DOHH2 (cell line): ENCODE measurements around the gene EMILIN3.

ENCODE experiments used
- H3F3A ChIP-seq: fragments of 200-600 bp; sonication (generic), shearing (Covaris generic); 2 replicates; pipeline ENCODE4 v1.6.0; 2016; ENCODE audit warnings: antibody characterized with exemption, mild to moderate bottlenecking; ENCODE audit not compliant: control insufficient read depth, insufficient read depth
- H3K27ac ChIP-seq: fragments of 200-600 bp; sonication (generic); 2 replicates; pipeline ENCODE4 v1.5.1; 2014; ENCODE audit warnings: low read depth, mild to moderate bottlenecking, low read length, moderate library complexity
- H3K27me3 ChIP-seq: fragments of 200-600 bp; sonication (generic); 2 replicates; pipeline ENCODE4 v1.6.1; 2014; ENCODE audit warnings: mild to moderate bottlenecking, low read length, mixed read lengths; ENCODE audit not compliant: control insufficient read depth
- H3K36me3 ChIP-seq: fragments of 200-600 bp; sonication (generic); 2 replicates; pipeline ENCODE4 v1.6.1; 2014; ENCODE audit warnings: mild to moderate bottlenecking, low read length, moderate library complexity, mixed read lengths; ENCODE audit not compliant: control insufficient read depth
- H3K4me1 ChIP-seq: fragments of 200-600 bp; sonication (generic); 2 replicates; pipeline ENCODE4 v1.6.1; 2014; ENCODE audit warnings: mild to moderate bottlenecking, low read length, mixed read lengths; ENCODE audit not compliant: control insufficient read depth
- H3K4me2 ChIP-seq: fragments of 200-600 bp; sonication (generic); 2 replicates; pipeline ENCODE4 v1.6.0; 2014; ENCODE audit warnings: mild to moderate bottlenecking, low read length, moderate library complexity
- H3K4me3 ChIP-seq: fragments of 200-600 bp; sonication (generic); 2 replicates; pipeline ENCODE4 v1.5.1; 2014; ENCODE audit warnings: mild to moderate bottlenecking, low read length, mixed read lengths
- H3K79me2 ChIP-seq: fragments of 200-600 bp; sonication (generic); 2 replicates; pipeline ENCODE4 v1.6.1; 2014; ENCODE audit warnings: mild to moderate bottlenecking, low read length, mixed read lengths; ENCODE audit not compliant: control insufficient read depth
- H3K9me2 ChIP-seq: fragments of 200-600 bp; sonication (generic); replicated peaks from 2 replicates; pipeline ENCODE4 v1.6.1; 2014; ENCODE audit warnings: mild to moderate bottlenecking, low read length, mixed read lengths; ENCODE audit not compliant: control insufficient read depth
- H3K9me3 ChIP-seq: fragments of 200-600 bp; sonication (generic); 2 replicates; pipeline ENCODE4 v1.6.1; 2014; ENCODE audit warnings: antibody characterized with exemption, low read length, mixed read lengths; ENCODE audit not compliant: control insufficient read depth, insufficient read depth
- H4K20me1 ChIP-seq: fragments of 200-600 bp; sonication (generic); 2 replicates; pipeline ENCODE4 v1.6.0; 2014; ENCODE audit warnings: low read depth, mild to moderate bottlenecking, antibody characterized with exemption, low read length, moderate library complexity; ENCODE audit not compliant: control insufficient read depth, insufficient read depth
- EZH2phosphoT487 ChIP-seq: fragments of 200-600 bp; sonication (generic); IDR thresholded peaks from 2 replicates; pipeline ENCODE4 v1.6.1; 2017; ENCODE audit warnings: borderline replicate concordance, mild to moderate bottlenecking, antibody characterized with exemption, low read length, moderate library complexity, mixed read lengths
- TF ChIP-seq, protein P1 (sequence below): fragments of 200-600 bp; sonication (generic); IDR thresholded peaks from one replicate; pipeline ENCODE4 v1.5.1; 2014; ENCODE audit warnings: antibody characterized with exemption, mild to moderate bottlenecking, low read depth, low read length; ENCODE audit not compliant: poor library complexity, severe bottlenecking

Gene EMILIN3

DNA sequence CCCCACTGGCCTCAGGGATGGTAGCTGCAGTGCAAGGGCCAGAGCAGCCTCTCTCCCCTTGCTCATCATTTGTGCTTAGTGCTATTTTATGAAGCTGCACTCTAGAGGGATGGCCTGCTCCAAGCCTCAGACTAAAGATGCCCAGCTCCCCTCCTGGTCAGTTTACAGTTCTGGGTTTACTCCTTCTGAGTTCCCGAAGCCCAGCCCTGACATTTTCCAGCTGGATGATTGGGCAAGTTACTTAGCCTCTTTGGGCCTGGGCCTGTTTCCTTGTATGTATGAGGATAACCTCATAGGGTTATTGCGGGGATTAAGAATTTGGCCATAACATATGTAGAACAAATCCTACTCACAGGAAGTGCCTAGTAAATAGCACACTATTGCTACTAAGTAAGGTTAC is 31.8 kb upstream of the EMILIN3 start:
- Histone ChIP-seq H3K4me1 (no peaks in the 10 kb centered on the region), H3K4me3 (no peak overlapping the region), H3K79me2 (no peaks in the 10 kb centered on the region), H4K20me1 (no peaks in the 10 kb centered on the region), H3K4me2 (no peak overlapping the region), H3K36me3 (no peaks in the 10 kb centered on the region; the same call in 1 of the 2 replicates), H3K27me3 (no peaks in the 10 kb centered on the region), H3K27ac (no peak overlapping the region), H3F3A (no peaks in the 10 kb centered on the region), H3K9me3 (no peaks in the 10 kb centered on the region), H3K9me2 (no peaks in the 10 kb centered on the region)
- TF ChIP-seq, protein P1, sequence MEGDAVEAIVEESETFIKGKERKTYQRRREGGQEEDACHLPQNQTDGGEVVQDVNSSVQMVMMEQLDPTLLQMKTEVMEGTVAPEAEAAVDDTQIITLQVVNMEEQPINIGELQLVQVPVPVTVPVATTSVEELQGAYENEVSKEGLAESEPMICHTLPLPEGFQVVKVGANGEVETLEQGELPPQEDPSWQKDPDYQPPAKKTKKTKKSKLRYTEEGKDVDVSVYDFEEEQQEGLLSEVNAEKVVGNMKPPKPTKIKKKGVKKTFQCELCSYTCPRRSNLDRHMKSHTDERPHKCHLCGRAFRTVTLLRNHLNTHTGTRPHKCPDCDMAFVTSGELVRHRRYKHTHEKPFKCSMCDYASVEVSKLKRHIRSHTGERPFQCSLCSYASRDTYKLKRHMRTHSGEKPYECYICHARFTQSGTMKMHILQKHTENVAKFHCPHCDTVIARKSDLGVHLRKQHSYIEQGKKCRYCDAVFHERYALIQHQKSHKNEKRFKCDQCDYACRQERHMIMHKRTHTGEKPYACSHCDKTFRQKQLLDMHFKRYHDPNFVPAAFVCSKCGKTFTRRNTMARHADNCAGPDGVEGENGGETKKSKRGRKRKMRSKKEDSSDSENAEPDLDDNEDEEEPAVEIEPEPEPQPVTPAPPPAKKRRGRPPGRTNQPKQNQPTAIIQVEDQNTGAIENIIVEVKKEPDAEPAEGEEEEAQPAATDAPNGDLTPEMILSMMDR = no peak
- TF ChIP-seq EZH2phosphoT487 = no peak

GRCh38 chr20:41395667-41396664 is 29.3 kb upstream of the EMILIN3 start:
- TF ChIP-seq EZH2phosphoT487 = no peak
- TF ChIP-seq, protein P1 = no peak
- no peaks in the 10 kb centered on the region for H3K4me1 ChIP-seq
- H3K79me2 ChIP-seq = no peaks in the 10 kb centered on the region
- no peak overlapping the region for H3K4me3 ChIP-seq
- no peak overlapping the region for H3K27ac ChIP-seq
- H3K36me3 ChIP-seq = no peaks in the 10 kb centered on the region
- H3K9me2 ChIP-seq = no peaks in the 10 kb centered on the region
- H3K4me2 ChIP-seq = no peak overlapping the region
- H4K20me1 ChIP-seq = no peaks in the 10 kb centered on the region
- H3F3A ChIP-seq = no peaks in the 10 kb centered on the region
- no peaks in the 10 kb centered on the region for H3K27me3 ChIP-seq
- no peaks in the 10 kb centered on the region for H3K9me3 ChIP-seq

DNA sequence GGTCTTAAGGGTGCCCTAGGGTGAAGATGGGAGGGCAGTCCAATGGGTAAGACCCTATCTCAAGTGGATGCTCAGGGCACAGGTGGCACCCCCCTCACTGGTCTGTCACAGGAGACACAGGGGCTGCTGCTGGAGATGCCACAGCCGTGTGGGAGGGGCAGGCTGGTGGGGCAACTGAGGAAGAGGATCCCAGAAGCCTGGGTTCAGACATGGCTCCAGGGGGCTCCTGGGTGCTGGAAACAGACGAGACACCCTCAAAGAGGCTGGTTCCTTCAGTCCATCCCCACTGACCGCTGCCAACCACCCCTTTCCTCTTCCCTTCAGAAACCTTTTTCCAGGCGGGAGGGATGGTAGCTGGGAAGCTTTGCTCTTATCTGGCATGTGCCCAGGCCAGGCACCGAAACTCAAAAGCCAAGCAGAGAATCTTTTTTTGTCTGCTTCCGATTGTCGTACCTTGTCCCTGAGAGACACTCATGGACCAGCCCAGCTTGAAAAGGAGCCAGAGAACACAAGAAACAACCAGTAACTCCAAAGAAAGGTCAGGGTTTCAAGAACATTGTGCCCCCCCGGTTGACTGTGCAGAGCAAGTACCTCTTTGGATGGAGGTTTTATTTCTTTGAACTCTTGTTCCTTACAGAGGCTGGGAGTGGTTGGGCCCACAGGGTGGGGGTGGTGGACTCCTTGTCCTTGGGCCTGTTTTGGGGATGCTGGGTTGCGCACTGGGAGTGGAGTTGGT is 28.5 kb upstream of the EMILIN3 start:
- H3K27me3 ChIP-seq = no peaks in the 10 kb centered on the region
- TF ChIP-seq, protein P1 = no peak
- no peak for TF ChIP-seq EZH2phosphoT487
- no peak overlapping the region for H3K27ac ChIP-seq
- H3K9me2 ChIP-seq = no peaks in the 10 kb centered on the region
- H4K20me1 ChIP-seq = no peaks in the 10 kb centered on the region
- no peaks in the 10 kb centered on the region for H3K4me1 ChIP-seq
- H3F3A ChIP-seq = no peaks in the 10 kb centered on the region
- no peaks in the 10 kb centered on the region for H3K9me3 ChIP-seq
- no peaks in the 10 kb centered on the region for H3K79me2 ChIP-seq
- no peak overlapping the region for H3K4me3 ChIP-seq
- no peak overlapping the region for H3K4me2 ChIP-seq
- no peaks in the 10 kb centered on the region for H3K36me3 ChIP-seq
